Ascending aorta (tissue), 2 donors: ENCODE results near the gene SCARB2. TPM values are rescaled to one million over a fixed set of nuclear protein-coding genes. Genes with fewer than 3 reads are reported as not detected.

ENCODE experiments used
- DNase-seq, 2 donors: peaks; one replicate each; pipeline ENCODE4 v3.0.0-alpha.2; 2019; ENCODE audit warnings: low spot score in 2 of 2
- H3K27ac ChIP-seq, 2 donors: fragments of 200-600 bp; sonication (generic); one replicate each; pipeline ENCODE4 v1.5.1; 2016 to 2017; ENCODE audit warnings: mild to moderate bottlenecking in 1 of 2
- H3K27me3 ChIP-seq: fragments of 200-600 bp; sonication (generic); one replicate; pipeline ENCODE4 v1.5.1; 2017
- H3K36me3 ChIP-seq, 2 donors: fragments of 200-600 bp; sonication (generic); one replicate each; pipeline ENCODE4 v1.5.1; 2016
- H3K4me1 ChIP-seq, 2 donors: fragments of 200-600 bp; sonication (generic); one replicate each; pipeline ENCODE4 v1.5.1; 2016 to 2017; ENCODE audit warnings: mild to moderate bottlenecking in 1 of 2
- H3K4me3 ChIP-seq, 2 donors: fragments of 200-600 bp; sonication (generic); one replicate each; pipeline ENCODE4 v1.5.1; 2016 to 2017; ENCODE audit warnings: mild to moderate bottlenecking in 1 of 2
- H3K9me3 ChIP-seq, 2 donors: fragments of 200-600 bp; sonication (generic); one replicate each; pipeline ENCODE4 v1.5.1; 2016
- CTCF ChIP-seq, 3 experiments: fragments of 200-600 bp in 2 of 3; fragments of 450-650 bp in 1 of 3; sonication (generic) in 2 of 3; IDR thresholded peaks; one replicate each; pipeline ENCODE4 v1.5.1; 2016 to 2019; ENCODE audit warnings: antibody characterized with exemption in 3 of 3, mild to moderate bottlenecking in 1 of 3, moderate library complexity in 1 of 3
- intact Hi-C: fragments of 100-400 bp; cut with DNase I; formaldehyde crosslinking; loops from one replicate; pipeline ENCODE4 v1.15.1; 2023
- total RNA-seq: library from RNA; depleted of rRNA; stranded (reverse); fragments of >200 nt; gene quantifications from one replicate; pipeline ENCODE4 v1.1.0, GENCODE V29; 2016

Gene SCARB2
- total RNA-seq, 1 donor from 2014 or later, result 94.1 TPM

DNA sequence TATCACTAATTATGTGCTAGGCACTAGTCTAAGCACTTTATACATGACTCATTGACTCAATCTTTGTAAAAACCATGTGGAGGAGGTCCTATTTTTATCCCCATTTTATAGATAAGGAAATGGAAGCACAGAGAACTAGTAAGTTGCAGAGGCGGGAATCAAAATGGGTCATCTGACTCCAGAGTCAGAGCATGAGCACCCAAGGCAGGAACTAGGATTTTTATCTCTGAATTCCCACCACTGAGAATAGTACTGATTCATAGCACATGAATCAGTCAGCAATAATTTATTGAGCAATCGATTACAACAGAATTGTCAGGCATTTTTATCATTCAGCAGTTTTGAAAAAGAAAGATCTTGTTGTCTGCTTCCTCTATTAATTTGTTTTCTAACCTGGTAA is 19.3 kb downstream of the SCARB2 start:
- peak in 1 of 2 donors; percentile 77 for DNase-seq
- Histone ChIP-seq H3K27ac (peak overlapping the region; percentile 63 to 65), H3K4me1 (peaks cover 4 to 45% of the 10 kb centered on the region in 2 donors), H3K4me3 (no peak overlapping the region), H3K27me3 (no peaks in the 10 kb centered on the region), H3K9me3 (peaks cover 0 to 5% of the 10 kb centered on the region in 2 donors), H3K36me3 (peaks cover 15 to 38% of the 10 kb centered on the region in 2 donors)
- intact Hi-C loops, result loop anchor here (5.0 to 10.0 kb wide), 2 partner anchors 228 to 560 kb away; partner anchors contain the start of gene CCDC158
- no peak for TF ChIP-seq CTCF (IDR thresholded peaks at IDR 0.05)

- intact Hi-C loops, result loop anchor here (5.0 to 10.0 kb wide), 2 partner anchors 230 to 563 kb away; partner anchors contain the start of gene CCDC158
- DNase-seq, result no peak
- Histone ChIP-seq H3K4me1 (peaks cover 0 to 33% of the 10 kb centered on the region in 2 donors), H3K27ac (no peak overlapping the region), H3K4me3 (no peak overlapping the region), H3K9me3 (peaks cover 0 to 5% of the 10 kb centered on the region in 2 donors), H3K27me3 (no peaks in the 10 kb centered on the region), H3K36me3 (peaks cover 15 to 38% of the 10 kb centered on the region in 2 donors)
- no peak for TF ChIP-seq CTCF (IDR thresholded peaks at IDR 0.05)
Measured at GRCh38 chr4:76192236-76192635, 21.4 kb downstream of the SCARB2 start.

- peak overlapping the region; percentile 18 to 22 for H3K27ac ChIP-seq
- no peak overlapping the region for H3K4me3 ChIP-seq
- no peak for TF ChIP-seq CTCF (IDR thresholded peaks at IDR 0.05)
- peaks cover 14 to 25% of the 10 kb centered on the region in 2 donors for H3K36me3 ChIP-seq
- peaks cover 0 to 5% of the 10 kb centered on the region in 2 donors for H3K9me3 ChIP-seq
- no peak for DNase-seq
- H3K4me1 ChIP-seq, result peaks cover 0 to 12% of the 10 kb centered on the region in 2 donors
- intact Hi-C loops, result no loop called here
- H3K27me3 ChIP-seq, result no peaks in the 10 kb centered on the region
Measured at GRCh38 chr4:76188557-76188956, 25.1 kb downstream of the SCARB2 start.

DNA sequence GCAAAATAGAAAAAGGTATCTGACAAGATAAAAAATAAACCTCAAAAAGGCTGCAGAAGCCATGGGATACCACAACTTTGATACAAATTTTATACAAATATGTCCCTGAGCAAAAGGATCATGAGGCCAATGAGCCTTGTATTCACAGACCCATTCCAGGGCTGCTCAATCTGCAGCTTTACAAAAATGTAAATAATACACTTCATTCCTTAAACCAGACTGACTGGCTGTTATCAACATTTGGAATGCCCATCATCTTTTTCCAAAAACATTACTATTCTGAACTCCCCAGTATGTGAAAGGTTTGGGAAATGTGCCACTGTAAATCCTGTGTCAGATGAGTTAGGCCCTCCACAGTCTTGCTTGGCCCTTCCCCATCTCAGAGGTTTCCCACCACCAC is 25.5 kb downstream of the SCARB2 start:
- no peaks in the 10 kb centered on the region for H3K27me3 ChIP-seq
- H3K9me3 ChIP-seq, result peaks cover 0 to 5% of the 10 kb centered on the region in 2 donors
- peaks cover 10 to 21% of the 10 kb centered on the region in 2 donors for H3K36me3 ChIP-seq
- TF ChIP-seq CTCF (IDR thresholded peaks at IDR 0.05), result no peak
- H3K27ac ChIP-seq, result peak overlapping the region in 1 of 2 donors; percentile 22
- no peak overlapping the region for H3K4me3 ChIP-seq
- H3K4me1 ChIP-seq, result peaks cover 0 to 11% of the 10 kb centered on the region in 2 donors
- DNase-seq, result no peak
- intact Hi-C loops, result no loop called here

DNA sequence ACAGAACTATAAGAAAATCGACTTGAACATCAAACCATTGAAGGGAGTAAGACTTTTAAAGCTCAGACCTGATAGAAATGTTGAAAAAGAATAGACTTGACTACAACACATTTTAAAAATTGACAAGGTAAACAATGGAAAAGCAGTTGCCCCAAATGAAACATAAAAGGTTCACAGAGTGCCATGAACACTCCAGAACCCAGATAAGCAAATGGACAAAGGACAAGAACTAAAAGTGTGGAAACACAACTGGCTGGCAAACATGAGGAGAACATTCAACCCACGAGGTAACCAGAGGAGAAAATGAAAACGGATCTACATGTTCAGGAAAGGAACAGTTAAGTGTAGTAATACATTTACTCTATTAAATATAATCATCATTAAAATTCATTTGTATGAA is 26.5 kb downstream of the SCARB2 start:
- H3K27ac ChIP-seq, result no peak overlapping the region
- H3K9me3 ChIP-seq, result no peaks in the 10 kb centered on the region
- no peak for DNase-seq
- intact Hi-C loops, result no loop called here
- H3K27me3 ChIP-seq, result no peaks in the 10 kb centered on the region
- no peak for TF ChIP-seq CTCF (IDR thresholded peaks at IDR 0.05)
- H3K4me3 ChIP-seq, result no peak overlapping the region
- peaks cover under 1 to 11% of the 10 kb centered on the region in 2 donors for H3K36me3 ChIP-seq
- H3K4me1 ChIP-seq, result peaks cover 0 to 11% of the 10 kb centered on the region in 2 donors
